Jurkat, Clone E6-1 (cell line): Measurements from ENCODE around the gene CMC4. TPM values are rescaled to one million over a fixed set of nuclear protein-coding genes. Genes with fewer than 3 reads are reported as not detected.

ENCODE experiments used
- DNase-seq: peaks from one replicate; pipeline ENCODE4 v3.0.0-alpha.2; 2011; ENCODE audit warnings: low read depth, low spot score
- H3K4me3 ChIP-seq: 2 replicates; pipeline ENCODE4 v1.5.1; 2011; ENCODE audit warnings: mild to moderate bottlenecking, low read length, control low read depth, moderate library complexity
- polyA plus RNA-seq: library from polyadenylated mRNA; unstranded; fragments of >200 nt; gene quantifications from one replicate; pipeline ENCODE4 v1.2.1, GENCODE V29; 2012; ENCODE audit warnings: missing spikeins; ENCODE audit not compliant: insufficient read length, insufficient read depth

The CMC4 gene
- polyA plus RNA-seq = 8.8 TPM

GRCh38 chrX:155070975-155071693 is at the start of gene CMC4, which contains the start of the genes BRCC3 and MTCP1:
CMC4 (minus strand) TSS chrX:155071136; CDS start chrX:155064023, 7,113 bp downstream.
BRCC3 (plus strand) TSS chrX:155071508; CDS start chrX:155071528, 20 bp downstream.
MTCP1 (minus strand) TSS chrX:155071136; CDS start chrX:155066010, 5,126 bp downstream.
- DNase-seq = peak; percentile 67
- peak within 1 kb of the TSS; percentile 67 for H3K4me3 ChIP-seq

GRCh38 chrX:155115174-155115819 is 44.4 kb upstream of the CMC4 start:
- DNase-seq = no peak

GRCh38 chrX:155113097-155113496 is 42.2 kb upstream of the CMC4 start:
- no peak overlapping the region for H3K4me3 ChIP-seq
- DNase-seq = no peak

More at GRCh38 chrX:155115174-155115819, 44.4 kb upstream of the CMC4 start:
- H3K4me3 ChIP-seq = no peak overlapping the region

- no peak overlapping the region for H3K4me3 ChIP-seq
- no peak for DNase-seq
These were observed 41.2 kb upstream of the CMC4 start for GRCh38 chrX:155112171-155112570.

GRCh38 chrX:155108427-155108826 is 37.5 kb upstream of the CMC4 start:
- H3K4me3 ChIP-seq = no peak overlapping the region
- no peak for DNase-seq

- no peak for DNase-seq
- no peak overlapping the region for H3K4me3 ChIP-seq
These were observed 35.0 kb upstream of the CMC4 start for GRCh38 chrX:155105919-155106318.

GRCh38 chrX:155094468-155095061 is 23.6 kb upstream of the CMC4 start:
- H3K4me3 ChIP-seq = no peak overlapping the region
- no peak for DNase-seq

DNA sequence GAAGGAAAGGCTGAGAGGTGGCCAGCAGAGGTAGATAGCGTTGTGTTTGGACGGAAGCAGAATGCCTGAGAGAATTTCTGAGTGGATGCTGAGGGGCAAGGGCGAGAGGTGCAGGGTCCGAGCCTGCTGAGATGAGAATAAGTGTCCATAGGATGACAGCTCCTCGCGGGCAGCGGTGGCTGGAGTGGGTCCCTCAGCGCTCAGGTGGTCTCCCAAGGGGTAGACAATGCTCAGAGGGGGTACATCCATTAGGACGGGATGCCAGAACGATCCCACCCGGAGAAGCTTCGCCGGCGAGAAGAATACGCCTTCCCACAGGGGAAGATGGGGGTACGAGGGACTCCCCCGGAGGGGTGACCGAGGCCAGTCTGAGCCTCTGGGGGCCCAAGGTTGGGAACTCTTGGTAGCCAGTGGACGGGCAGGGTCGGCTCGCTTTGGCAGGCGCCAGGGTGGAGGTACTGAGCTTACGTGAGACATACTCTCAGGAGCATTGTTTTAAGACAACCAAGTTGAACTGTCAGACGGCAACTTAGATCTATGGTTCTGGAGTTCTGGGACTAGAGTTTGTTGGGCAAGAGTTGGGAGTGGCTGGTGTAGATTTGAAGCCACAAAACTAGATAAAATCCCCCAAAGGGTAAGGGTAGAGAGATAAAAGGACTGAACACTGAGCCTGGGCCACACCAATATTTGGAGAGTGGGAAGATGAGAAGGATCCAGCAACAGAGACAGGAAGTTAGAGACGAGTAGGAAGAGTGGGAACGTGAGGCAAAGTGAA is 16.2 kb upstream of the CMC4 start:
- no peak overlapping the region for H3K4me3 ChIP-seq
- no peak for DNase-seq

DNA sequence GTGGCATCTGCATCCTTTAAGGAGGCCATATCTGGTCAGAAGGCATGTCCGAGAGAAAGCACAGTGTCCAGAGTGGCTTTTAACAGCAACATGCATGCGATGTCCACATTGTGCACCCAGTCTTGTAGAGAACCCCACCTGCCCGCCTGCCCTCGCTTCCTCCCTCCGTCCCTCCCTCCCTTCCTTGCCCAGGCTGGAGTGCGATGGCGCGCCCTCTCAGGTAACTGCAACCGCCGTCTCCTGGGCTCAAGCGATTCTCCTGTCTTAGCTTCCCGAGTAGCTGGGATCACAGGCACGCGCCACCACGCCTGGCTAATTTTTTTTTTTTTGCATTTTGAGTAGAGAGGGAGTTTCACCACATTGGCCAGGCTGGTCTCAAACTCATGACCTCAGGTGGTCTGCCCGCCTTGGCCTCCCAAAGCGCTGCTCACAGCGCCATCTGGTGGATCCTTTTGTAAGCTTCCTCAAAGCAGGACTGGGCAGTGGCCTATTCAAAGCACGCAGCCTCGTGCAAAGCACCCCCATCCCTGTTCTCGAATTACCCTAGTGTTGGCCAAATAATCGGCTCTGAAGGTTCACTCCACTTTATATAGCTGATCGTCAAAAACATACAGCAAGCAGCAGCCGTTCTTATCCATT is 15.4 kb upstream of the CMC4 start:
- H3K4me3 ChIP-seq = no peak overlapping the region
- DNase-seq = no peak

GRCh38 chrX:155071694-155072280 is 851 bp upstream of the CMC4 start:
- DNase-seq = no peak
- peak overlapping the region; percentile 59 for H3K4me3 ChIP-seq

DNA sequence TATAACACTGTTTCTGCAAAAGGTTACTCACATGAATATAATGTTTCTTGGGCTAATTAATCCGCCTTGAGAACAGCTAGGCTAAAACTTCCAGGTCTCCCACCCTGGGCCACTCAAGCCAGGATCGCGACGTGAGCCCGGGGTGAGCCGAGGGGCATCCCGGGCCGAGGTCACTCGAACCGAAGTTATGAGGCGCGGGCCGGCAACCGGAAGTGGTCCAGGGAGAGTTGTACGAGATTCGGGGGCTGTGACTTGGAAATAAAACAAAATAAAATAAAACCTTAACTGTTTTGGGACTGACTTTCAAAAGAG is 317 bp downstream of the CMC4 start:
- DNase-seq = no peak
- peak overlapping the region; percentile 67 for H3K4me3 ChIP-seq

DNA sequence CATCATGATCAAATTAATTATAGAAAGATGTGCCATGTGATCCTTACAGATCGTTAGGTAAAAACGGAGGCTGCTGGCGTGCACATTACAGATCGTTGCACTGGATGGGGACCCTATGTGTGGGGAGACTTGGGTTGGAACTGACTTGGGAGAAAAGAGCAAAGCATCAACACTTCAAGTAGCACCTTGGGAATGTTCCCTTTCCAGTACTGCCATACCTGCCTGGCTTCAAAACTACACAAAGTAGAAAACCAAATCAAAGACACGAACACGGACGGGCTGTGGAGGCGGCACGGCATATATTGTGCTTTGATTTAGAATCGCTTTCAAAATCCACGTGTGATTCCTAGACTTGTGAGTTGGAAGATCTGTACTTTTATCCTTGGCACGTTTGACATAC is 898 bp downstream of the CMC4 start:
- DNase-seq = no peak
- H3K4me3 ChIP-seq = peak overlapping the region; percentile 67

DNA sequence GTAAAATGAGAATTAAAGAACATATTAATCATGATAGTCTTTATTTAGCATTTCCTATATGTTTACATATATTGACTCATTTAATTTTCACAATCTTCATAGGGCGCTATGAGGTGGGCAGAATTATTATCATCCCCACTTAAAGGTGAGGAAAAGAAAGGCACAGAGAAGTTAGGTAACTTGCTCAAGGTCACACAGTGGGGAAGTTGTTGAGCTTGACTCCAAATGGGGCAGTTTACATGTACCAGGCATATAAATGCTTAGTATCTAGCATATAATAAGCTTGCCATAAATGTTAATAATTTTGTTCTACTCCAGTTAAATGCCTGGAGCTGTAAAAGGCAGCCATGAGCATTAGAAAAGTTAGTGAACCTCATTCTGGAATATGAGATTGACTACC is 1.5 kb downstream of the CMC4 start:
- DNase-seq = no peak
- H3K4me3 ChIP-seq = no peak overlapping the region

DNA sequence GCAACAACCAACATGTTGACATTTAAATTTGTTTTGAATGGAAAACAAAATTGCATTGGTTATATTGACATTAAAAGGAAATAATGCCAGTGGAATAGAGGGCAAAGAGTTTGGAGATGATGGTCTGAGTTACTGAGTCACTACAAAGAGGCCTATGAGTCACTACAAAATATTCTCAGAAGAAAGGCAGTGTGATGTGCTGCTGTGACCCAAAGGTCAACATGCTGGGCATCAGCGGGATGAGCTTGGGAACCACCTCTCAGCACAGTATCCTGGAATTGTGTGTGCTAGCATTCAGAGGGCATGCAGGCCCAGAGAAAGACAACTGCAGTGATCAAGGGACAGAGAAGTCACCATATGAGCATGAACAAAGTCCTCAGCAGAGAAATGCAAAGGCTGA is 2.8 kb downstream of the CMC4 start:
- H3K4me3 ChIP-seq = no peak overlapping the region
- no peak for DNase-seq

DNA sequence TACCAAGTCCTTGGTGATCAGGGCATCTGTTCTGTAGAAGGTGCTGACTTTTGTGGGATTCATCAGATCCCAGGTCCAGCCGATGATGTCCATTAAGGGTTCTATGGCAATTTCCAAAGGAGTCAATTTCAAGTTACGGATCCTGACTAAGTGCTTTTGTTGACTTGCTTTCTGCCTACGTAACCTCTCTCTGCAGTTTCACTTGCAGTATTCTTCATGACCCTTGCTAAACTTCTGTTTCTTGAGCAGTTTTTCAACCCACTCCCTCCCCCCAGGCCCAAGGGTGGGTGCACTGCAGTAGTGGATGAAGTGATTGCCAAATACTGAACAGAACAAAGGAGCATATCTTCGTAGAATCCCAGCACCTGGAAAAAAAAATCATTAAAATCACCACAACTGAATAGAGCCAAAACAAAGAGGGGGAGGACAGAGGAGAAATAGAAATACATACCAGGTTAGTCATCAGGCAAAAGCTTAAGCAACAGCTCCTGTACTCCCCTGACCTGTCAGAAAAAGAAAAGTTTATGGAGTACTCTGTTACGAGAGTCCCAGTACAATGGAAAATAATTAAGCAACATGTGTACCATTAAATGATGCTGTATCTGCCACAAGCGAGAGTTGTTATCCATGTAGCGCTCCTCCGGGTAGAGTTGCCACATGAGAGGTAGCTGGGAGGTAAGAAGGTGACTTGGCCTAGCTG is 5.8 kb downstream of the CMC4 start:
- no peak for DNase-seq
- no peak overlapping the region for H3K4me3 ChIP-seq

GRCh38 chrX:155061760-155062159 is 9.2 kb downstream of the CMC4 start:
- no peak overlapping the region for H3K4me3 ChIP-seq
- no peak for DNase-seq

- H3K4me3 ChIP-seq = peak overlapping the region; percentile 34
- peak; percentile 57 for DNase-seq
These were observed 13.8 kb downstream of the CMC4 start for GRCh38 chrX:155056877-155057792.
